ENCODE data around the gene ARAP2. TPM values are rescaled to one million over a fixed set of nuclear protein-coding genes. Genes with fewer than 3 reads are reported as not detected.

The ARAP2 gene, protein sequence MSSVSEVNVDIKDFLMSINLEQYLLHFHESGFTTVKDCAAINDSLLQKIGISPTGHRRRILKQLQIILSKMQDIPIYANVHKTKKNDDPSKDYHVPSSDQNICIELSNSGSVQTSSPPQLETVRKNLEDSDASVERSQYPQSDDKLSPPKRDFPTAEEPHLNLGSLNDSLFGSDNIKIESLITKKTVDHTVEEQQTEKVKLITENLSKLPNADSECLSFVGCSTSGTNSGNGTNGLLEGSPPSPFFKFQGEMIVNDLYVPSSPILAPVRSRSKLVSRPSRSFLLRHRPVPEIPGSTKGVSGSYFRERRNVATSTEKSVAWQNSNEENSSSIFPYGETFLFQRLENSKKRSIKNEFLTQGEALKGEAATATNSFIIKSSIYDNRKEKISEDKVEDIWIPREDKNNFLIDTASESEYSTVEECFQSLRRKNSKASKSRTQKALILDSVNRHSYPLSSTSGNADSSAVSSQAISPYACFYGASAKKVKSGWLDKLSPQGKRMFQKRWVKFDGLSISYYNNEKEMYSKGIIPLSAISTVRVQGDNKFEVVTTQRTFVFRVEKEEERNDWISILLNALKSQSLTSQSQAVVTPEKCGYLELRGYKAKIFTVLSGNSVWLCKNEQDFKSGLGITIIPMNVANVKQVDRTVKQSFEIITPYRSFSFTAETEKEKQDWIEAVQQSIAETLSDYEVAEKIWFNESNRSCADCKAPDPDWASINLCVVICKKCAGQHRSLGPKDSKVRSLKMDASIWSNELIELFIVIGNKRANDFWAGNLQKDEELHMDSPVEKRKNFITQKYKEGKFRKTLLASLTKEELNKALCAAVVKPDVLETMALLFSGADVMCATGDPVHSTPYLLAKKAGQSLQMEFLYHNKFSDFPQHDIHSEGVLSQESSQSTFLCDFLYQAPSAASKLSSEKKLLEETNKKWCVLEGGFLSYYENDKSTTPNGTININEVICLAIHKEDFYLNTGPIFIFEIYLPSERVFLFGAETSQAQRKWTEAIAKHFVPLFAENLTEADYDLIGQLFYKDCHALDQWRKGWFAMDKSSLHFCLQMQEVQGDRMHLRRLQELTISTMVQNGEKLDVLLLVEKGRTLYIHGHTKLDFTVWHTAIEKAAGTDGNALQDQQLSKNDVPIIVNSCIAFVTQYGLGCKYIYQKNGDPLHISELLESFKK (N-terminal part only)
- total RNA-seq = 0.23 and 1.9 TPM in 2 replicates

DNA sequence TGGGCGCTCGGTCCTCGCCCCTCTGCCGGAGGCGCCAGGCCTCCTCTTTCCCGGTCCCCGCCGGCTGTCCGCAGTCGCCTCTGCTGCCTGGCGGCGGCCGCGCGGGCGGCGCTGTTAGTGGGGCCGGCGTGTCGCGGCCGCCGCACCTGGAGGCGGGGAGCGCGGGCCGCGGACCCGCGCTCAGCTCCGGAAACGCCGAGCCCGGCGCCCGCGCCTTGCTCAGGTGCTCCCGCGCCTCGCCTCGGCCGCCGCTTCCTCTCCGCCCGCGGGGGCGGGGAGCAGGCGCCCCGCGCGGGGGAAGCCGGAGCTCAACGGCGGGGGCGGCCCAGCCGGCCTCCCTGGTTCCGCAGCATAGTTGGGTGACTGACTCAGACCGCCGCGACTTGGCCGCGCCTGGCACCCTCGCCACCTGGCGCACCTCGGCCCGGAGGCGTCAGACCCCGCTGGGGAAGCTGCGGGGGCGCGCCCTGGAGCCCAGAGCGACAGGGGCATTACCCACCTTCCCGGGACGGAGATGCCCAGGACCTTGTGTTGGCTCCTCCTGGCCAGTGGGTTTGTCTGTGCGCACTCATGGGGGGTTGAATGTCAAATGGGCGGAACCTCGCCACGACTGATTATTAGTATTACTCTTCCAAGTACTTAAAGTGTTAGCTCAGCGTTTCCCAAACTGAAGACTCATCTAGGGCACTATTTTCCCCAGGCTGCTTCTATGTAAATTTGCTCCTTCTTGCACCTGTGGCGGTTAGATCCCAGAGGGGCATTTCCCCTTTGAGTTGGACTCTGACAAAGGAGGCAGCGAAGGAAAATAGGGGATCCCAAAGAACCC lies at the start of gene ARAP2:
ARAP2 (minus strand) TSS at position 258 of the 826 bp plus-strand sequence. CDS start 15,028 bp downstream, outside the sequence.
- DNase-seq = no peak

DNA sequence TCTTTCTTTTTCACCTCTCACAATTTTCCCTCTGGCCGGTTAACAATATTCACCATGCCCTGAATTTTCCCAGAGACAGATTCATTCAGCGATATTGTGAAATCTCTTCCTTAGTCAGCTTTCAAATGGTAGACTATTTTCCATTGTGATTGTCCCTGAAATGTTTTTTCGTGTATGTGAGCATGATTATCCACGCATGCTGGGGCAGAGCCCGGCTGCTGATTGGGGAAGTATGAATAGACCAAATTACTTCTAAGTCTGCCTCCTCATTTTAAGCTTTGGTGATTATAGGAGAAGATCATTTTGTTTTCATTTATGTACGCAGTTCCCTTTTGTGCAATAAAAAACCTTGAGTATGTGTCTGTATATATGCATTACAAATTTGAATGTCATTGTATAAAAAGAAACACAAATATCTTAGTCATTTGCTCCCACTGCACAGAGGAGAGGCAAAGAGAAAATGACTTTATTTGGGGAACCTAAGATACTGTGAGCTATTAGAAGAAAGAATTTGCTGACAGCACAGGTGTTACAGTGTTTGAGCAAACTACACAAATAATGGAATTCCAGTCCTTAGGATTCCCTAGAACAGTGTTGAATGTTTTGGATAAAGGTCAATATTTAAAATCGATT lies 48.4 kb upstream of the ARAP2 start:
- no peak for DNase-seq

DNA sequence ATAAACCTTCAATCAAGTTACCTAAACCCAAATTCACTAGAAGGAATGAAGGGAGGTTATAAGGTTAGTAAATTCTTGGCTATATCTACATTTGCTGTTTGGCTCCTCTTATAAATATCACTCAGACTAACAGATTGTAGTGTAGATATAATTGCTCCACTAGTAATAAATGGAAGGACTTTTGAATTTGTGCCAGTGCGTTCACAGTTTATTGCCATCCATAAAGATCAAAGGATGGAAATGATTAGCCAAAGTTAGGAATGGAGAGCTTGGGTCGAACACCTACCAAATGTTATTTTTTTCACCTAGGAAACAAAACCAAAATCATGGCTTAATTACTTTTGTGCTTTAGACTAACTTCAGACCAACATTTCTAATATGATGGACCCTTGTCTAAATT lies 46.3 kb upstream of the ARAP2 start:
- no peak for DNase-seq

DNA sequence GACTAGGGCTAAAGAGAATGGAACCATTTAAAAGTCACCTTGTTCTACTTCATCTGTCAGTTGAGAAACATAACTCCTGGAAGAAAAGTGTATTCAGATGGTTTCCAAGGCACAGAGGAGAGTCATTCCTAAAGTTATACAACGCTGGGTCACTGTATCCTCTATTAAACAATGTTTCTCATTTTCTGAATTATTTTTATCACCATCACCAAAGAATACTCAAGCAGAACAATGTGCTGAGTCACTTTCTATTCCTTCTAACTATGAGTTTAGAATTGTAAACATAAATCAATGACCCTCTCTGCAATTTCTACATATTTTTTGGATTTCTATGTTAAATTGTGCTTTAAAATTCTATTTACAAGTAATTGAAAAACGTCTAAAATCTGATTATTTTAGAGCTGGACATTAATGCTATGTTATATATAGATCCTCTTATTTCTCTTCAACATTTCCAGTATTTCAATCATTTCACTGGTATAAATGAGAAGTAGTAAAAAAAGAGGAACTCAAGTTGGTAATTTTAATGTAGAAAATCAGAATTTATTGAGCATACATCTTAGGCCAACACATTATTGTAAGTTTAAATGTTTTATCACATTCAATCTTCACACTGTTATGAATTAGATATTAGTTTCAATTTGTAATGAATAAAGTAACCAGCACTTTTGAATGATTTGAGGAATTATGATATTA lies 44.6 kb upstream of the ARAP2 start:
- DNase-seq = no peak

DNA sequence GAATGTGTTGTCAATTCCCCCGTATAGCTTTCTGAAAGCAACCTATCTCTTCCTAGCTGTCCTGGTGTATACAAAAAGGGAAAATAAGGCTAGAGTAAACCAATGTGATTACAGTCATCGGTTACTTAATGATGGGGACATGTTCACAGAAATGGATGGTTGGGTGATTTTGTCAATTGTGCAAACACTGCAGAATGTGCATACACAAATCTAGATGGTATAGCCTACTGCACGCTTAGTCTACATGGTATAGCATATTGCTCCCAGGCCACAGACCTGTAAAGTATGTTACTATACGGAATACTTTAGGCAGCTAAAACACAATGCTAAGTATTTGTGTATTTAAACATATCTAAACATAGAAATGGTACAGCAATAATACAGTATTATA lies 42.2 kb upstream of the ARAP2 start:
- DNase-seq = no peak

DNA sequence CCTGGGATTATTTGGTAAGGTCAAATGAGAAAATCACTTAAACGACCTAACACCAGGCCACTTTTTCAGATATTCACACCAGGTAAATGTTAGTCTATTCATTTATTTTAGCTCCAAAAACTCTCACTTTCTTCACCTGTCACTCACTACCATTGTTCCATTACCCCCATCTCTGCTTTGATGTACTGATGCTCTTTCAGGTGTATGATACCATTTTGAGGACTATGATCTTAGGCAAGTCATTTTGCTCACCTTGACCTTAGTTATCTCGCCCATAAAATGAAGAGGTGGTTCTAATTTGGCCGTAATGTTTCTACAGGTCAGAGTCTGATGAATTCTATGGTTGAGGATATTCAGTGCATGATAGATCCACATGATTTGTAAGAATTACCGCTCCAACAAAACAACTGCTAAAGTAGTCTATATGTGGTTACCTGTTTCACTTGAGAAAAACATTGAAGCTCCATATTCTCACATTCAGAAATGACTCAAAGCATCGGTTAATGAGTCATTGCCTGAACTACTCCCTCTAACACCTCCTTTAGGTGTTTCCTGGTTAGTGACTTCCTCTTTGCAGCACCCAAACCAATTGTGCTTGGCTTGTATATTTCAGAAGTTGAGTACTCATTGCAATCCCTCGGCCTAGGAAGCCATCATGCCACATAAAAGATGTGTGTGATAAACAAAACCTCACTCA lies 41.6 kb upstream of the ARAP2 start:
- no peak for DNase-seq

DNA sequence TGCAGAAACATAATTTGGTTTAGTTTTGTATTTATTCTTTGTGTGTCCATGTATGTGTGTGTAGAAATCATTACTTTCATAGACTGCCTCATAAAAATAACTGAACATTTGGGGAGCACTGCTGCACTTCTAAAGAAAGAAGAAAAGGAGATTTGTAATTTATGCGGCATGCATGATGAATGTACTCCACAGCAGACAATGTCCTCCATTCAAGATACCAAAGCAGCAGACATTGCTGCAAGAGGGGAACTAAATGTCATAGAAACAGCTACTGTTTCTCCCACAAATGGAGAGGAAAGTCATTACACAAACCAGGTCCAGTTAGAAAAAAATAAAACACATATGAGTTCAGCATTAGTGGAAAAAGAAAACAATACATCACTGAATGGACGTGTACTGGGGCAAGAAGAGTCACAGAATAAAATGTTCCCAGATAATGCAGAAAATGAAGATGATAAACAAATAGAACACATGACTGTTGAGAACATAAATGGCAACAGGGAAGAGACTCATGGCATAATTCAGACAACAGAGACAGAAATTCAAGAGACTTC lies 39.7 kb upstream of the ARAP2 start:
- no peak for DNase-seq

DNA sequence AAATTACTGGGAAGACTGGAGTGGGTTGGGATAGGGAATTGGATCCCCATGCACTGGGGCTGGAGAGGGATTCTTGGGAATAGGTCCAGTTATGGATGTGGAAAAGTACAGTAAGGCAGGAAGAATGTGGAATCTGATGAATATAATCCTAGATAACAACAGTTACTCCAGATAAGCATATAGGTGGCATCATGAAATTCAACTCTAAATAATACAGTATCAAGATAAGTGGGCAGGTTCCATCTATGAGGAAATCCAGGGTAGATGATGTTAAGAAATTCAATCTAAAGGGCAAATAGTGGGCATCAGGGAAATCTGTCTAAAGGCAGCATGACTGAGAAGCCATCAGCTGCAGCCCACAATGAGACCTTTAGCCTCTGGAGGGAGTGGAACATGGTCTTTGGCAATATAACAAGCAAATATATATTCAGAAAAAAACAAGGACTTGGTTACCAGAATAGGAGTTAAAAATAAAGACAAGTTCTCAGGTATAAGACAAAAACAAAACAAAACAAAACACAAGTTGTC lies 38.3 kb upstream of the ARAP2 start:
- DNase-seq = no peak

DNA sequence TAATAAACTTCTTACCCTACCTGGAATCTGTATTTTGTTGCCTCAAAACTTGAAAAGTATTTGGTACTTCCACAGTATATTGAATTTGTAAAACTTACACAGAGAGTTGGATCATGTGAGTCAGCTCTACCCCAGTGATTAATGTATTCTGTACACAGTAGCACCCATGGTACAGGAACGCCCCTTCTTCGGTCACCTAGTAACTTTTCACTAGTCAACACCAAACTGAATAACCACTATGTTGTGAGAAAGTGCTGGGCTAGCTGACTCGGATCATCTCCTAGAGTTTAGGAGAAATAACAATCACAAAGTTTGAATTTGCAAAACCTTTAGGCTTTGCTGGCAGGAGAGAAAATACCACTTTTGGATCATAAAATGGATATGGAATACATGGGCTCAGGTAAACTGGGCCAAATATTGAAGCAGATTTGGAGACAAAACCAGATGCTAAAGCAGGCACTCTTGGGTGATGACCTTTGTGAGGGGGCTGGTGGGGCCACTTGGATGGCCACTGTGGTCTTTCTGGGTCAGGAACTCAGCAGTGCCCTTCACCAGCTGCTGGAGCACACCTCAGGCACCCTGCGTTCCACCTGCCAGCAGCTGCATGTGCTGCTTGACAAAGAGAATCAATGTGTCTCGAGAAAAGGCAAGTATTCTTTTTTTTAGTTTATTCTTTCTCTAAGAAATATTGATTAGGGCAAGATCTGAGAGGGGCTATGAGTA lies 37.2 kb upstream of the ARAP2 start, which contains the start of gene DTHD1:
DTHD1 (plus strand) TSS at position 233 of the 723 bp plus-strand sequence; CDS start at position 376, 143 bp downstream.
- no peak for DNase-seq

DNA sequence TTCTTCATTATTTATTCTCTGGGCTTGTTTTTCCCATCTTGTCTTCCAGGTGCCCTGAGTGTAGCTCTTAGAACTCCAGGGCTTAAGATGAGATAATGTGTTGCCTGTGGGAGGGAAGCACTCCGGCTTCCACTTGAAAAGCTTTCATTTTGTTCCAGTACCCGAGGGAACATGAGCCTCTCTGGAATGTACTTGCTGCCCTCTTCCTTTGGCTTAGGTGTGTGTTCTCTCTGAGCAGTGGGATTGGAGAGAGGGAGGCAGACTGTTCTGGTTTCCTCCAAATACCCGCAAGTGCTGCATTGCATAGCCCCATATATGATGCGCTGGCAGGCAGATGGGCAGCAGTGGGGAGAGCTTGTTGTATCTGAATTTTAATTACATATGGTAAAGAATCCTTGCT lies 36.2 kb upstream of the ARAP2 start:
- DNase-seq = no peak

DNA sequence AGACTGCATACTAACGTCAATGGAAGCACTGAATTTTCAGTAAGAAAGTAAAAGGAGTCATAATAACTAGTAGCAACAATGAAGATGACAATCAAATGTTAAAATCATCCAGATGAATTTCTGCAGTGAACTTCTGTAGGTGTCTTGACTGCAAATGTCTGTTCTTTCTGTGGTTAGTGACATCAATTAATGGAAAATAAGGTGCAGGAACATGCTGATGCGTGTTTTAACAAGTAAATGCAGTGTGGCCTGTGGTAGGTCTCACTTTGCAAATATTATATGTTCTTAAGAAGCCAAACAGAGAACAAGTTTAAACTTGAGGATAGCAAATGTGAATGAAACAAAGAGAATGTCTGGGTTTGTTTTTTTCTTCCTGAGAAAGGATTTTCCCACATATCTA lies 34.5 kb upstream of the ARAP2 start:
- DNase-seq = no peak

DNA sequence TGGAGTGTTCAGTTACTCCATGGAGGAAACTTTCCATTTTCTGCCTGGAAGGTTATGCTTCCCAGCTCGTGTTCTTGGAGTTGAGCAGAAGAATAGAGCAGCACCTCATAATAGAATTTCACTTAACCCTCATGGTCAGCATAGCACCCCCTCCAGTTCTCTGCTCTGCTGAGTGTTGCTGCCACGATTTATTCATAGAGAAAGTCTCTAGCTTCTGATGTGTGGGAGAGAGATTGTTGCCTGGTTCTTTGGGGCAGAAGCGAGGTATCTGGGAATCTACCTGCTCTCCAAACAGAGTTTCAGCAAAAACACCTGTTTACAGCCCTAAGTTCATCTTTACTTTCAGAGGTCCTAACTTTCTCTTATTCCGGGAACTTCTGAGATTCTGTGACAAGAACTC lies 33.2 kb upstream of the ARAP2 start:
- no peak for DNase-seq

DNA sequence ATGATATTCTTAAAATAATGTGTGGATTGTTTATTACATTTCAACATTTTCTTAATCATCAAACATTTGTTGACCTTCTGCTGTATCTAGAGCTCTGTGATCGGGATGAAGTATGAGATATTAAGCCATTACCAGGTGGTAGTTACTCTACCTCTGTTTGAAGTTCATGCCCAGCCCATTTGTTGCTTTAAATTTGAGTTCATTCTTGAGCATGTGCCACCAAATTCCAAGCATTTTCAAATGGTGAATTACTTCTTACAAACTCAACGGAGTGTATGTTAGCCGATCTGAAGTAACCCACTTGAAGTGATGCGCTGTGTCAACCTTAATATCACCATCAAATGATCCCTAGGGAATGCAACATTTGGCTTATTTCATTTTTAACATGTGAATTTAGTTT lies 29.8 kb upstream of the ARAP2 start:
- DNase-seq = no peak

DNA sequence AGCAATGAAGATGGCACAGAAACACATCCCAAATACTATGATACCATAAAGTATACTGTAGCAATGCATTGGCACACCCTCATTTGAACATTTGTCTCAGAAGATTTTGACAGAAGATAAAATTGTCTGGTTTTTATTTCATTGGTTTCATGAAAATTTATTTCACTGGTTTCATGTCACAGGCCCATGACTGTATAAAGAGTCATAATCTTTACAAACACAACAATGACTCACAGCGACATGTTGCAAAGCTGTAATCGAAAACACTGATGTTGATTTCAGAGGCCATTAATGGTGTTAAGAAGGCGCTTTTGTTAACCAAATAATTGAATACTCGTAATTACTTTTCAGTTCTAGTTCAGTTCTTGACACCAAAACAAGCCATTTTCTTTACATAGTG lies 29.0 kb upstream of the ARAP2 start:
- no peak for DNase-seq

DNA sequence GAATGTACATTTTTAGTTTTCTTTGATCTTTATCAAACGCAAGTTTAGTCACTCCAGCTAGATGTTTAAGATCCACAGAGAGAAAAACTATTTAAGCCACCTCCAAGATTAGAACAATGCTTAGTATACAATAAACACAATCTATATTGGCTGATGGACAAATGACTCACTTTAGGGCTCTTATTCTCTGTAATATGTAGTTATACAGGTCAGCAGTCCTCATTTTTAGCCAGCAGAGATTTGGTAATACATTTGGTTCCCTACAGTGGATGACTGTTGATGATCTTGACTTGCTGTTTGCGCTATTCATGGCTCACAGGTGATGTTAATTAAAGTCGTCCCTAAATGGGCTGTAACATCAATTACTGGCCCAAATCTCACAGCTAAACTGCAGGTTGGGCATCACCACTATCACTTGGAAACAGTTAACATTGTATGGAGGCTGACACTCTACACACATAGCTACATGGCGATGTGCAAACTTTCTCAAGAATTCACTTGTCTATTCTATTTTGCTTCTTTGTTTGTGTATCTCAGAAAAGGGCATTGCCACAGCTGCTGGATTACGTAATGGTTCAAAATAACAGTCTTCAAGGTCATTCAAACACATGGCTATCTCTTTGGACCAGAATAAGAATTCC lies 25.3 kb upstream of the ARAP2 start:
- DNase-seq = no peak

DNA sequence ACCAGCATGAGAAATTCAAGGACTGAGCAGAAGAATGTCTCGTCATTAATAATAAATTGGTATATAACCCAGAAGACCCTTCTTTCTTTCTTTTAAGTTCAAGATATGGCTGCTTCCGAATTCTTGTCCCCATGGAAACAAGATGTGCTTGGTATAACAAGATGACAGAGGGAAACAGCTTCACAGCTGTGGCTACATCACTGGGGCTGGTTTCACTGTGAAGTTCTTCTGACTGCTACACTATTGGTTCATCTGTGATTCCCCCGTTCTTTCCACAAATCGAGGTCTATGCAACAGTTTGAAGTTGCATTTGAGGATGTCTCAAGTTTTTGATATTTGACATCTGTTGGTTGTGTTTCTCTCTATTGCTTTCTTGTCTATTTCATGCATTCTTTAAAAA lies 24.8 kb upstream of the ARAP2 start:
- DNase-seq = no peak

DNA sequence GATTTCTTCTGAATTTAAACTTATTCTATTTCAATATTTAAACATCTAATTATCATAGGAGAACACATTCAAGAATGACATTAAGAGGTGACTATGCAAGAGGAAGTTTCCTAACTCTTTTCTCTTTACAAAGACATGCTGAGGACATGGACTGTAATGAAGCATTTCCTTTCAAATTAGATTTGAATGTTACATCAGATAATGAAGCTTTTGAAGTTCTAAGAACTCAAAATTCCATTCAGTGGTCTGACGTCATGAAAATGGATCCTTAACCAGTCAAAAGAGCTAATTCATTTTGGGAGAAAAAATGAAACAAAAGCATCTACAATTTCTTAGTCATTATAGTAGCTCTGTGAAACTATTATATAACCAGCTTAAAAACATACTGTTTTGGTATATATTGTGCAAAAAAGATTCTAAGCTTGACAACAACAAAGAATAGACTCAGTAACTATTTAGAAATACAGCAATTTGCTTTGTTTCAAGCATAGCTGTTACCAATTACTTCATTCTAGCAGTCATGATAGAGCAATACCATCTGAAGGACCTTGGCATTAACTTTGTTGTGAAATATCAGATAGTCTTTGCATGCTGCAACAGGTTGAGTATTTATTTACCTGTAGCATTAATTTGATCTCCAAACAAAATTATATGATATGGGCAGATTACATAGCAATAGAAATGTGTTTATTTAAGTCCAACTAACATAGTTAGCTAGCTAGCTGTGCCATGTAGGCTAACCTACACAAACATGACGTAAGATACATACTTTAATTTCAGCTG lies 23.4 kb upstream of the ARAP2 start:
- no peak for DNase-seq

Data from dermis blood vessel endothelial cell (primary cell).